ENCODE results near the gene CLPX.
"Not testable (repeated sequence)": the region's sequence is repeated elsewhere in the genome, so short reads cannot be mapped to it uniquely, and the experiment has no call there.

The CLPX gene
- total RNA-seq, result 75.8 to 79.5 reads per million in 2 donors

DNA sequence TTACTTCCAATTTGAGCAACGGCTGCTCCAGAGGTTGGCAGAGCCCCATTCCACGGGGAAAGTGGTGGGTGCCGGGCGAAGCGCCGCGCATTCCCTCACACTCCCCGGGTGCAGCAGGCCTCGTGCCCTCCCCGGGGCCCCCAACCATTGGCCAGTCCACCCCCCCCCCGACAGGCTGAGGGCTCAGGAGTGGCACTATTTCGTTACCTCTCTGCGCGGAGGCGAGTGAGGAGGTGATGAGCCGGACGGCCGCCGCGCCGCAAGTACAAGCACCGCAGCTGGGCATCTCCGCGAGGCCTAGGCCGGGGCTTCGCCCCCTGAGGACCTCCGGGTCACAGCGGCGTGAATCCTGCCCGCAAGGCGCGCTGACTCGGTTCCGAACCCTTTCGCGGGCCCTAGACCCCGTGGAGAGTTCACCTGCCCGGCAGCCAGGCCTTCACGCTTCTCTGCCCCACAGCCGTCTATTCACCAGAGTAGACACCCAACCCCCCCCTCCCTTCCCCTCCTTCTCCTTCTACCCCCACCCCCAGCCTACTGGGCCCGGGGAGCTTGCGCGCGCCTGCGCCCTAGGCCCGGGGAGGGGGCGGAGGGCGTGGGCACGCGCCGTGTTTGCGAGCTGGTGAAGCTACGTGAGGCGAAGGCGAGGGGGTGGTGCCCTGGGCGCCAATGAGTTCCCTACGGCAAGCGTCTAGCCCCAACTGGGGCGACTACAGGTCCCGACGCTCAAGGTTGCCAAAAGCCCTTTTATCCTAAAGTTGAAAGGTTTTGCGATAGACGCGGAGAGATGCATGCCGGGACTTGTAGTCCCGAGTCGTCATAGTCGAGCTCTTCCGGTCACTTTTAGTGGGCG lies at the start of gene CLPX:
Gene CLPX, minus strand, starts transcription at position 475 of the 850 bp plus-strand sequence. Its CDS starts 189 bp downstream, at position 286.
- peak; percentile 85 for DNase-seq

DNA sequence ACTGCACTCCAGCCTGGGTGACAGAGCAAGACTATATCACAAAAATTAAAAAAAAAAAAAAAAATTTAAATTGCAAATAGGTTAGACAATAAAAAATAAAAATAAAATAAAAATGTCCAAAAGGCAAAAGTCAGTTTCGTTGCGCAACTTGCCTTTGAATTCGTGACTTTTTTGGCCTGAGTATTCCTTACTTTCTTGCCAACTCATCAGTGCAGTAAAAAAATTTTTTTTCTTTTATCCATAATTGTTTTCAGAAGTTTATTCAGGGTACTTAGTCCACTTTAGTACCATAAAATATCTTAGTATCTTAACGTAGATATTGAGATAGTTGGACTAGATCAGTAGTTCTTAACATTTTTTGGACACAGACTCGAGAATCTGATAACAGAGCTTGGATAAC lies 48.6 kb upstream of the CLPX start:
- no peak for DNase-seq

- no peak for DNase-seq
Observed at GRCh38 chr15:65232520-65232919, 47.4 kb upstream of the CLPX start.

GRCh38 chr15:65231306-65231705 lies 46.2 kb upstream of the CLPX start:
- DNase-seq, result no peak

GRCh38 chr15:65226901-65227300 lies 41.8 kb upstream of the CLPX start:
- DNase-seq, result not testable (repeated sequence)

DNA sequence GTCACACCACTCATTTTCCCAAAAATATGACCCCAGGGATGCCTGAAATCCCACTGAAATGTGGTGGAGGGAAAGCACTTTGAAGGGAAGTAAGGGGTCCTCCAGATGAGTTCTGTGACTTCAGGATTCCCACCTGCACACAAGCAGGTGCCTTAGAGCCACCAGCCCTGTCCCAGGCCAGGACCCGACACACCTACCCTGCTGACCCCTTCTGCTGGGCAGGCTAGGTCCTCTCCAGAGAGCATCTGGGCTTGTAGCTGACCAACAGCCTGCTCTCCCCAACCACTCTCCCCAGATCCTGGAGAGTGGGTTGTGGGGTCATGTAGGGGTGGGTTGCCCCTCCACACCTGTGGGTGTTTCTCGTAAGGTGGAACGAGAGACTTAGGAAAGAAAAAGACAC lies 41.1 kb upstream of the CLPX start:
- no peak for DNase-seq

DNA sequence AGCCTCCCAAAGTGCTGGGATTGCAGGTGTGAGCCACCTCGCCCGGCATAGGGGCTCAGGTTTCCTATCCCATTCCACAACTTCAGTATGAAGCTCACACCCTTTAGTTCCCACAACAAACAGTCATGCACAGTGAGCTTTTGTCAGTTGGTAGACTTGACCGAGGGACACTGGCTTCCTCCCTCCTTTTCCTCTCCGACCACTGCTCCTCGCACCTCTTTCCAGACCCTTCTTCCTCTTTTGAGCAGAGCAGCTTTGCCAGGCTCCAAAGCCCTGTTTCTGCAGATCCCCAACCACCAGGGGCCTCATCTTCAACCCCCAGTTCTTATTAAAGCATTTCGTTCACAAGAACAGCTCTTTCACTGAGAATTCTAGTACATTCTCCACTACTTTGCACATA lies 38.9 kb upstream of the CLPX start:
- DNase-seq, result no peak

DNA sequence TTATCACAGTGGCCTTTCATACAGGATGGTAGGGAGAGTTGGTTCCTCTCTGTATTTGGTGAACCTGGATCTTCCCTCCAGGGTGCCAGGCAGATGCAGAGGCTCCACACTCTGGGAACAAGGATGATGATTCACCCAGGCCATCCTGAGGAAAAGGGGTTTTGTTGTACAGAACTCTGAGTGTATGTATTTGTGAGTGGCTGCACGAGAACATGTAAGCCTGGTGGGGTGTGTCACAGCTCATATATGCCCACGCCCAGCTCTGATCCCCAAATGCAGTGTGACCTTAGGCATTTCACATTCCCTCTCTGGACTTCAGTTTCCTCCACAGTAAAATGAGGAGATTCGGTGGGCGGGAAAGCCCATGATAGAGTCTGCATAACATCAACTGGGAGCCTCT lies 37.7 kb upstream of the CLPX start:
- DNase-seq, result no peak

- no peak for DNase-seq
Observed at GRCh38 chr15:65221697-65222096, 36.6 kb upstream of the CLPX start.

GRCh38 chr15:65219137-65219536 lies 34.0 kb upstream of the CLPX start:
- no peak for DNase-seq

DNA sequence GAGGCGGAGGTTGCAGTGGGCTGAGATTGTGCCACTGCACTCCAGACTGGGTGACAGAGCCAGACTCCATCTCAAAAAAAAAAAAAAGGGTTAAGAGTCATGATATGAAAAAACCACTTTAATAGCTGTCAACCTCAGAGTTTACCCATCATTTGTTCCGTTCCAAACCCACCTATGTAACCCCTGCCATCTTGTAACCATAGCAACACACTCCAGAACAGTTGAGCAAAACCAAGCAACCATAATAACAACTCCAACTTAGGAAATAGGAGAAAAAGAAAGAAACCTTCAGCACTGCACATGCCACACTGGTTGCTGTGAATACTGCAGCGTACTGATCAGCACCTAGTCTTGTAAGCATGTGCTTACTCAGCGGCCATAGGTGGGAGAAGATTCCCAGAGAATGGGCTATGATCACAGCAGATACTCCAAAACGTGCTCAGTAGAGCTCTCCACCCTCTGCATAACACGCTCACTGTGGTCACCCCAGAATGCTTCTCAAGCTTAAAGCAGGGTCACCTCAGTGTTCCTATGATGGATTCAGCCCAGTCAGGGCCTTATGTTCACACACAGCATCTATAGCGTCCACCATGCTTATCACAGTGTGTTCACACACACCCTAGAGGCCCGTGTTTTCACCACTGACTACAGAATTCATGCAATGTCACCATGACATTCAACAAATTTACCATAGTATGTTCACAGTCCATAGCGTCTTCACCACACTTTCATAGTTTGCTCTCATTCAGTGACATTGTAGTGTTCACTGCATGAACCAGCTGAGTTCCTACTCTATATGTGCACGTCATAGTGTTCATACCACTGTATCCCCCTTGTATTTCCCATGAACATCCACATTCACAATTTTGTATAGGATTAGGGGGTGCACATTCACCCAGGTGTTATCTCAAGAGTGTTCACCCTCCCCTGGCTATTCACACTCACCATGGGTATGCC lies 32.7 kb upstream of the CLPX start:
- no peak for DNase-seq

GRCh38 chr15:65215496-65215895 lies 30.4 kb upstream of the CLPX start:
- DNase-seq, result no peak

GRCh38 chr15:65214010-65214409 lies 28.9 kb upstream of the CLPX start:
- DNase-seq, result no peak

- DNase-seq, result no peak
Observed at GRCh38 chr15:65213241-65213640, 28.1 kb upstream of the CLPX start.

- no peak for DNase-seq
Observed at GRCh38 chr15:65212097-65212496, 27.0 kb upstream of the CLPX start.

- no peak for DNase-seq
Observed at GRCh38 chr15:65211482-65211982, 26.4 kb upstream of the CLPX start.

GRCh38 chr15:65210770-65211481 lies 25.8 kb upstream of the CLPX start, which contains the start of gene CILP:
TSS of gene CILP (minus strand) at chr15:65211473. CDS start at chr15:65209755, 1,718 bp downstream.
- DNase-seq, result no peak

DNA sequence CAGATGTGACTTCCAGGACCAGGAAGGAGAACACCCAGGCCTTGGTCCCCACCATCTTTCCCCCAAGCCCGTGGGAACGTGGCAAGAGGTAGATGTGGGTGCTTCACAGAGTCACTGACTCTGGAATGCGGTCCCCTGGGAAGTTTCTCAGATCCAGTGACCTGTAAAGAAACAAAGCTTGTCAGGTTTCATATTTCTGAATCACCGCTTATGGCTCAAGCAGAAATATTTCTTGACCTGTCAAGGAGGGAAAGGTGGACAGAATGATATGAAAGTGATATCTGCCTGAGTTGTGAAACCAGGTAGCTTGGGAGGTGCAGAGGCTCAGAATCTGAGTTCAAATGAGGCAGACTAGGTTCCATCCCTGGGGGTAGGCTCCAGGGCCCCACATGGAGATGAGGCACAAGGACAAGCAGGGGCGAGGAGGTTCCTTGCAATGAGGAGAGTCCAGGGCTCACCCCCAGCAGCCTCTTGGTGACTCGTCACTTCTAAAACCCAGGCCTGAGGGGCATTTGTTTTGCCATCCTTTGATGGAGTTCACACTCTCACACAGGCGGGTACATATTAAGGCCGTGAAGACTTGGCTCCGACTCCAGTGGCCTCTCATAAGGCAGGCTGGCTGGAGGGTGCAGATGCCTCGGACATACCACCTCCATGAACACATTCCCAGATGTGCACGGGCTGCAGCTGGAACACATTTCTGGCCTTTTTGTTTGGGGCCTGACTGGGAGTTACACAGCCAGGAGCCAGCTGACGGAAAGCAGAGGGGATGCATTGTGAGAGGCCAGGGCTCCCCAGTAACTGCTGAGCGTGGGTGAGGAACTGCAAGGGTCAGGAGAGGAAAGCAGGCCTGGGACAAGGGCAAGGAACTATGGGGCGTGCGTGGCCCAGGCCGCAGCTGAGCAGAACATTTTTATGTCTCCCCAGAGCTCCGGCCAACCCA lies 24.8 kb upstream of the CLPX start:
- no peak for DNase-seq

GRCh38 chr15:65208647-65209046 lies 23.5 kb upstream of the CLPX start:
- DNase-seq, result no peak

GRCh38 chr15:65207280-65207840 lies 22.2 kb upstream of the CLPX start:
- no peak for DNase-seq

DNA sequence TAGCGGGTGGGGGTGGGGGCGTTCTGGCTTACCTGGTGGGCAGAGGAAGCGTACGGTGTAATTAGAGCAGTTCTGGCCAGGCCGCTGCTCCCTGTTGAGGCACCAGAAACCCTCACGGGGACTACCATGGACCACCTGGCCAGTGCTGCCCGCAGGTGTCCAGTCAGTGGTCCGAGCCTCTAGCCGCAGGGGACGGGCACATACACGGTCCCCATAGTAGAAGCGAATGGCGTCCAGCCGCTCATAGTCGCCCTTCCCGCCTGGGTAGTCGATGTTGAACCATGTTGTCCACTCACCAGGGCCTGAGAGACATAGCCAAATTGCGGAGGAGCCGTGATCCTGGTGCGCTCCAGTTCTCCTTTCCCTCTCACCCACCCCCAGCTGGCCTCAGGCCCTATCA lies 21.6 kb upstream of the CLPX start:
- DNase-seq, result no peak
